K562 (cell line): ENCODE results near the gene MSH3. TPM values are rescaled to one million over a fixed set of nuclear protein-coding genes. Genes with fewer than 3 reads are reported as not detected.

Experiments
- ATAC-seq: fragments of 200-7000 bp; cut with Tn5 transposase; 3 replicates; pipeline ENCODE4 v1.9.1; 2020; ENCODE audit warnings: moderate library complexity
- BruUV-seq: library from RNA; stranded (reverse); fragments of 400-500 nt; replicated peaks from 2 replicates; lab custom pipeline; 2021; lab: Mats Ljungman, UMichigan
- CTCF ChIA-PET: fragments of 300-600 bp; formaldehyde crosslinking; extraction: SDS; loops from one replicate; lab custom pipeline; 2021; ENCODE audit warnings: low intra/inter-chr PET ratio; lab: Yijun Ruan, JAX
- POLR2A ChIA-PET: fragments of 300-600, 350-650 bp; sonication (Branson Sonifier 250); formaldehyde crosslinking; extraction: SDS; loops from one replicate; lab custom pipeline; 2021; ENCODE audit warnings: antibody characterized with exemption, inconsistent platforms; lab: Yijun Ruan, JAX
- DNase-seq, 4 experiments: peaks; one replicate each; pipeline versions ENCODE4 v3.0.0 to v3.0.0-alpha.2; 2011 to 2018; ENCODE audit warnings: low spot score in 3 of 4, mixed read lengths in 3 of 4; ENCODE audit errors: extremely low read depth in 1 of 4
- FAIRE-seq: peaks from 2 replicates; lab custom pipeline; 2011; peaks lifted over from hg19 to GRCh38; lab: Jason Lieb, UNC
- H2AFZ ChIP-seq: 2 replicates; pipeline ENCODE4 v1.6.0; 2011; ENCODE audit warnings: low read depth, low read length, control low read depth, inconsistent platforms
- H3K27ac ChIP-seq: fragments of 200-600 bp; 3 replicates; pipeline ENCODE4 v1.8.0; 2011; ENCODE audit warnings: low read depth, mild to moderate bottlenecking, control low read depth, inconsistent platforms, low read length, moderate library complexity, mixed read lengths; ENCODE audit errors: extremely low read depth
- H3K27me3 ChIP-seq, 2 experiments: fragments of 300-600 bp in 1 of 2; 2 replicates in 1 of 2; 3 replicates in 1 of 2; pipeline versions ENCODE4 v1.6.0 to v1.8.0; 2011; ENCODE audit warnings: inconsistent platforms in 2 of 2, low read length in 2 of 2, mild to moderate bottlenecking in 1 of 2, mixed read lengths in 1 of 2, moderate library complexity in 1 of 2; ENCODE audit not compliant: control insufficient read depth in 2 of 2, insufficient read depth in 2 of 2
- H3K36me3 ChIP-seq: fragments of 300-600 bp; 3 replicates; pipeline ENCODE4 v1.8.0; 2011; ENCODE audit warnings: mild to moderate bottlenecking, low read length, inconsistent platforms; ENCODE audit not compliant: control insufficient read depth, insufficient read depth
- H3K4me1 ChIP-seq, 2 experiments: fragments of 200-600 bp in 1 of 2; replicated peaks in 1 of 2; 2 replicates in 1 of 2; 3 replicates in 1 of 2; pipeline versions ENCODE4 v1.5.1 to v1.8.0; 2011; ENCODE audit warnings: inconsistent platforms in 2 of 2, low read length in 2 of 2, mild to moderate bottlenecking in 1 of 2, mixed read lengths in 1 of 2, moderate library complexity in 1 of 2; ENCODE audit not compliant: control insufficient read depth in 2 of 2, insufficient read depth in 2 of 2
- H3K4me2 ChIP-seq: 2 replicates; pipeline ENCODE4 v1.6.1; 2011; ENCODE audit warnings: low read length, control low read depth, inconsistent platforms, mixed read lengths; ENCODE audit not compliant: insufficient read depth
- H3K4me3 ChIP-seq: fragments of 200-600 bp; sonication (generic), shearing (Covaris generic); 2 replicates; pipeline ENCODE4 v1.5.1; 2016; ENCODE audit warnings: control low read depth, inconsistent platforms
- H3K79me2 ChIP-seq: fragments of 200-600 bp; 3 replicates; pipeline ENCODE4 v1.8.0; 2011; ENCODE audit warnings: low read length, inconsistent platforms; ENCODE audit not compliant: control insufficient read depth, insufficient read depth
- H3K9ac ChIP-seq, 2 experiments: 2 replicates each; pipeline versions ENCODE4 v1.6.0 to v1.6.1; 2011; ENCODE audit warnings: low read depth in 2 of 2, low read length in 2 of 2, control low read depth in 1 of 2, inconsistent platforms in 1 of 2, mild to moderate bottlenecking in 1 of 2, mixed read lengths in 1 of 2; ENCODE audit not compliant: insufficient read depth in 1 of 2
- H3K9me1 ChIP-seq: one replicate; pipeline ENCODE4 v1.6.0; 2011; ENCODE audit warnings: inconsistent platforms, mild to moderate bottlenecking, low read length, moderate library complexity; ENCODE audit not compliant: control insufficient read depth, insufficient read depth
- H3K9me3 ChIP-seq: replicated peaks from 2 replicates; pipeline ENCODE4 v1.5.1; 2011; ENCODE audit warnings: low read depth, low read length, inconsistent platforms; ENCODE audit not compliant: control insufficient read depth, insufficient read depth
- H4K20me1 ChIP-seq: replicated peaks from 2 replicates; pipeline ENCODE4 v1.6.1; 2011; ENCODE audit warnings: low read length, inconsistent platforms, mixed read lengths; ENCODE audit not compliant: control insufficient read depth, insufficient read depth
- BRF1 ChIP-seq: IDR thresholded peaks from 3 replicates; pipeline ENCODE4 v1.6.1; 2011; ENCODE audit warnings: borderline replicate concordance, mild to moderate bottlenecking; ENCODE audit not compliant: insufficient read length; ENCODE audit errors: extremely low read depth
- CEBPB ChIP-seq: fragments of 450-650 bp; IDR thresholded peaks from 2 replicates; pipeline ENCODE4 v1.6.1; 2016; ENCODE audit warnings: missing genetic modification characterization, missing compliant biosample characterization
- CEBPG ChIP-seq, 3 experiments: fragments of 200-800 bp in 1 of 3; sonication (Bioruptor generic) in 1 of 3; sonication (generic) in 1 of 3; formaldehyde crosslinking in 1 of 3; IDR thresholded peaks in 2 of 3; conservative IDR thresholded peaks in 1 of 3; 2 replicates each; pipeline versions ENCODE4 v1.6.1 to v1.8.0; 2016 to 2022; ENCODE audit warnings: missing compliant biosample characterization in 2 of 3, missing genetic modification characterization in 2 of 3, mild to moderate bottlenecking in 1 of 3, missing genetic modification reagents in 1 of 3
- EGR1 ChIP-seq: fragments of 450-650 bp; conservative IDR thresholded peaks from 2 replicates; pipeline ENCODE4 v1.6.1; 2017; ENCODE audit warnings: mild to moderate bottlenecking
- IRF2 ChIP-seq: sonication (generic); formaldehyde crosslinking; IDR thresholded peaks from 2 replicates; pipeline ENCODE4 v1.8.1; 2022; ENCODE audit warnings: mild to moderate bottlenecking, missing genetic modification reagents
- LCOR ChIP-seq: sonication (generic); formaldehyde crosslinking; IDR thresholded peaks from 2 replicates; pipeline ENCODE4 v1.8.0; 2022; ENCODE audit warnings: mild to moderate bottlenecking, missing genetic modification reagents
- MTA1 ChIP-seq: fragments of 450-650 bp; IDR thresholded peaks from 2 replicates; pipeline ENCODE4 v1.6.1; 2017; ENCODE audit warnings: borderline replicate concordance
- PURB ChIP-seq: sonication (generic); formaldehyde crosslinking; IDR thresholded peaks from 2 replicates; pipeline ENCODE4 v1.9.0; 2021; ENCODE audit warnings: low read depth, mild to moderate bottlenecking, missing genetic modification reagents
- RCOR1 ChIP-seq, 2 experiments: IDR thresholded peaks; 2 replicates each; pipeline ENCODE4 v1.6.1; 2012; ENCODE audit warnings: low read depth in 2 of 2, low read length in 2 of 2, borderline replicate concordance in 1 of 2, improper control_type of control experiment in 1 of 2
- WGBS: fragments of 100-300 bp; shearing (Covaris generic); methylation state at CpG from one replicate; pipeline ENCODE4 v1.1.6; 2016; ENCODE audit warnings: low coverage, mixed read lengths; ENCODE audit not compliant: insufficient coverage; ENCODE audit errors: missing lambda C conversion rate; 5-methylcytosine and 5-hydroxymethylcytosine counted together
- in situ Hi-C: fragments of 300-500 bp; cut with MboI; formaldehyde crosslinking; loops from 4 replicates; pipeline ENCODE4 v1.15.0; 2018; ENCODE audit warnings: inconsistent platforms, mixed read lengths
- intact Hi-C: fragments of 100-400 bp; cut with micrococcal nuclease; formaldehyde crosslinking; loops from 2 replicates; pipeline ENCODE4 v1.14.2; 2022
- polyA plus RNA-seq, 8 experiments: library from polyadenylated mRNA; depleted of rRNA in 4 of 8; stranded (reverse) in 5 of 8; unstranded in 3 of 8; fragments of >200 nt; fragmentation: Nextera tagmentation in 2 of 8; fragmentation: Illumina TruSeq in 1 of 8; extraction: Ambion mirVana in 2 of 8; extraction: Trizol in 1 of 8; gene quantifications; 2 replicates each; pipeline versions ENCODE4 v1.2.1 to v1.2.3, GENCODE V29; 2011 to 2014; ENCODE audit warnings: inconsistent platforms in 1 of 8, missing spikeins in 1 of 8
- total RNA-seq, 7 experiments: library from RNA; depleted of rRNA in 6 of 7; stranded (reverse); fragments of >200 nt in 6 of 7; fragmentation: Illumina TruSeq in 2 of 7; extraction: Trizol in 2 of 7; gene quantifications; 2 replicates each; pipeline versions ENCODE4 v1.2.1 to v1.2.3, GENCODE V29; 2011 to 2021; ENCODE audit warnings: low replicate concordance in 1 of 7

The MSH3 gene
- total and polyA plus RNA-seq, 9 of the 15 experiments (the other 6 are each of a cell fraction or from before 2014, with no cell fraction given), result 3.9 to 17.2 (median 13.2) TPM

GRCh38 chr5:80706835-80707447 is 52.5 kb downstream of the MSH3 start:
- no peak for TF ChIP-seq CEBPG (CRISPR knock-in tag; IDR thresholded peaks at IDR 0.05)
- TF ChIP-seq CEBPG (tag; conservative IDR thresholded peaks at IDR 0.05 in 1 of 2, IDR thresholded peaks at IDR 0.05 in 1 of 2), result peak; percentile 21 to 69; a peak in 2 of 4 replicates
- TF ChIP-seq CEBPB (tag), result peak; percentile 45; the same call in 1 of the 2 replicates
- TF ChIP-seq LCOR (CRISPR knock-in tag), result no peak
- no peak for TF ChIP-seq MTA1
- Histone ChIP-seq H3K4me2 (no peak overlapping the region), H3K27ac (no peak overlapping the region), H3K9ac (no peak overlapping the region), H3K9me1 (no peaks in the 10 kb centered on the region), H3K4me3 (no peak overlapping the region), H3K79me2 (no peaks in the 10 kb centered on the region), H3K9me3 (no peaks in the 10 kb centered on the region), H3K36me3 (peaks cover 20% of the 10 kb centered on the region; the same call in 2 of the 3 replicates), H4K20me1 (no peaks in the 10 kb centered on the region), H3K4me1 (no peaks in the 10 kb centered on the region; a peak in 1 of 5 replicates), H2AFZ (no peak overlapping the region), H3K27me3 (no peaks in the 10 kb centered on the region)
- CTCF ChIA-PET, result no interaction called here
- FAIRE-seq (no peak), ATAC-seq (no peak), DNase-seq (no peak)
- intact Hi-C loops, result no loop called here
- BruUV-seq, result no TSS peak
- POLR2A ChIA-PET, result no interaction called here
- in situ Hi-C loops, result no loop called here
- WGBS, result 47% methylated on average over 2 of the region's 2 CpGs

GRCh38 chr5:80707645-80708044 is 53.2 kb downstream of the MSH3 start:
- CTCF ChIA-PET, result no interaction called here
- H3K4me2 ChIP-seq, result no peak overlapping the region
- ATAC-seq, result no peak
- H3K9me3 ChIP-seq, result no peaks in the 10 kb centered on the region
- TF ChIP-seq IRF2, result no peak
- no peak for TF ChIP-seq RCOR1 (IDR thresholded peaks at IDR 0.05; ENCODE audit: borderline replicate concordance in 1 of 2, low read depth in 2 of 2, low read length in 2 of 2)
- TF ChIP-seq PURB (CRISPR knock-in tag), result no peak
- no peak for TF ChIP-seq BRF1
- TF ChIP-seq EGR1, result no peak
- H3K27me3 ChIP-seq, result no peaks in the 10 kb centered on the region
- no peaks in the 10 kb centered on the region for H4K20me1 ChIP-seq
- no peaks in the 10 kb centered on the region for H3K4me1 ChIP-seq
- no peak overlapping the region for H3K4me3 ChIP-seq
- H3K79me2 ChIP-seq, result no peaks in the 10 kb centered on the region
- in situ Hi-C loops (no loop called here), intact Hi-C loops (no loop called here)
- no peak for DNase-seq
- H3K36me3 ChIP-seq, result peaks cover 14% of the 10 kb centered on the region; the same call in 1 of the 3 replicates
- no peaks in the 10 kb centered on the region for H3K9me1 ChIP-seq
- no peak overlapping the region for H2AFZ ChIP-seq
- WGBS, result 54% methylated on average over 1 of the region's 1 CpG
- no peak for FAIRE-seq
- H3K9ac ChIP-seq, result no peak overlapping the region
- no peak overlapping the region for H3K27ac ChIP-seq
- BruUV-seq, result no TSS peak
- POLR2A ChIA-PET, result no interaction called here
